SK-N-SH treated with all-trans-retinoic acid at 6 μM for 48 hours (cell line): Measurements from ENCODE around the gene COMMD2.

ENCODE experiments used
- ATAC-seq: fragments of 200-7000 bp; cut with Tn5 transposase; 3 replicates; pipeline ENCODE4 v1.9.1; 2020; ENCODE audit warnings: mild to moderate bottlenecking, moderate library complexity
- ARNTL ChIP-seq: fragments of 450-650 bp; formaldehyde crosslinking; IDR thresholded peaks from 2 replicates; pipeline ENCODE4 v1.5.0; 2020; ENCODE audit warnings: low read depth, mild to moderate bottlenecking, moderate library complexity, borderline replicate concordance
- BACH2 ChIP-seq: fragments of 250-450 bp; sonication (Bioruptor Pico); IDR thresholded peaks from 2 replicates; pipeline ENCODE4 v1.9.0; 2021; ENCODE audit warnings: mild to moderate bottlenecking, borderline replicate concordance
- CREB5 ChIP-seq: fragments of 250-450 bp; sonication (Bioruptor Pico); IDR thresholded peaks from 2 replicates; pipeline ENCODE4 v1.5.1; 2020; ENCODE audit warnings: low read depth, mild to moderate bottlenecking, moderate library complexity
- CSDC2 ChIP-seq: fragments of 250-450 bp; sonication (Bioruptor Pico); IDR thresholded peaks from 2 replicates; pipeline ENCODE4 v1.5.0; 2020; ENCODE audit warnings: mild to moderate bottlenecking, moderate library complexity
- CSRNP3 ChIP-seq: fragments of 250-450 bp; sonication (Bioruptor Pico); IDR thresholded peaks from 2 replicates; pipeline ENCODE4 v1.5.1; 2021; ENCODE audit warnings: mild to moderate bottlenecking, moderate library complexity
- ESRRG ChIP-seq: fragments of 250-450 bp; sonication (Bioruptor Pico); IDR thresholded peaks from 2 replicates; pipeline ENCODE4 v1.6.1; 2021; ENCODE audit warnings: mild to moderate bottlenecking
- GLIS3 ChIP-seq: fragments of 250-450 bp; sonication (Bioruptor Pico); IDR thresholded peaks from 2 replicates; pipeline ENCODE4 v1.5.0; 2020; ENCODE audit warnings: mild to moderate bottlenecking, moderate library complexity
- ISL1 ChIP-seq: fragments of 250-450 bp; sonication (Bioruptor Pico); IDR thresholded peaks from 2 replicates; pipeline ENCODE4 v2.1.2; 2022; ENCODE audit warnings: mild to moderate bottlenecking, moderate library complexity
- OSR1 ChIP-seq: fragments of 250-450 bp; sonication (Bioruptor Pico); IDR thresholded peaks from 2 replicates; pipeline ENCODE4 v1.8.0; 2022; ENCODE audit warnings: moderate library complexity, mild to moderate bottlenecking, inconsistent platforms
- PATZ1 ChIP-seq: fragments of 250-450 bp; sonication (Bioruptor Pico); IDR thresholded peaks from 2 replicates; pipeline ENCODE4 v1.8.0; 2020; ENCODE audit warnings: mild to moderate bottlenecking, moderate library complexity, borderline replicate concordance
- POU6F1 ChIP-seq: fragments of 250-450 bp; sonication (Bioruptor Pico); IDR thresholded peaks from 2 replicates; pipeline ENCODE4 v1.8.0; 2021; ENCODE audit warnings: low read depth, mild to moderate bottlenecking, moderate library complexity, borderline replicate concordance
- PPARA ChIP-seq: fragments of 250-450 bp; sonication (Bioruptor Pico); IDR thresholded peaks from 2 replicates; pipeline ENCODE4 v1.5.0; 2020; ENCODE audit warnings: mild to moderate bottlenecking, borderline replicate concordance
- RARB ChIP-seq: fragments of 250-450 bp; sonication (Bioruptor Pico); IDR thresholded peaks from 2 replicates; pipeline ENCODE4 v1.8.0; 2021; ENCODE audit warnings: mild to moderate bottlenecking, moderate library complexity
- SNAI2 ChIP-seq: fragments of 250-450 bp; sonication (Bioruptor Pico); IDR thresholded peaks from 2 replicates; pipeline ENCODE4 v1.5.0; 2020; ENCODE audit warnings: mild to moderate bottlenecking, moderate library complexity
- TCF4 ChIP-seq: fragments of 250-450 bp; sonication (Bioruptor Pico); IDR thresholded peaks from 2 replicates; pipeline ENCODE4 v1.8.0; 2021; ENCODE audit warnings: mild to moderate bottlenecking, moderate library complexity, borderline replicate concordance
- TOX ChIP-seq: fragments of 250-450 bp; sonication (Bioruptor Pico); IDR thresholded peaks from 2 replicates; pipeline ENCODE4 v1.8.0; 2021; ENCODE audit warnings: mild to moderate bottlenecking, moderate library complexity, borderline replicate concordance
- TSHZ2 ChIP-seq: fragments of 250-450 bp; sonication (Bioruptor Pico); IDR thresholded peaks from 2 replicates; pipeline ENCODE4 v1.5.0; 2020; ENCODE audit warnings: mild to moderate bottlenecking, moderate library complexity
- ZC3H10 ChIP-seq: fragments of 250-450 bp; sonication (Bioruptor Pico); IDR thresholded peaks from 2 replicates; pipeline ENCODE4 v1.5.1; 2021; ENCODE audit warnings: mild to moderate bottlenecking, moderate library complexity
- ZFP3 ChIP-seq: fragments of 250-450 bp; sonication (Bioruptor Pico); IDR thresholded peaks from 2 replicates; pipeline ENCODE4 v1.5.0; 2020; ENCODE audit warnings: mild to moderate bottlenecking, moderate library complexity
- ZFP30 ChIP-seq: fragments of 450-650 bp; formaldehyde crosslinking; IDR thresholded peaks from 2 replicates; pipeline ENCODE4 v1.5.0; 2022; ENCODE audit warnings: mild to moderate bottlenecking, moderate library complexity
- ZNF565 ChIP-seq: fragments of 450-650 bp; formaldehyde crosslinking; conservative IDR thresholded peaks from 2 replicates; pipeline ENCODE4 v1.5.0; 2020; ENCODE audit warnings: low read depth, mild to moderate bottlenecking, moderate library complexity
- ZNF70 ChIP-seq: fragments of 450-650 bp; formaldehyde crosslinking; IDR thresholded peaks from 2 replicates; pipeline ENCODE4 v1.5.0; 2020; ENCODE audit warnings: mild to moderate bottlenecking, moderate library complexity
- ZNF8 ChIP-seq: fragments of 450-650 bp; formaldehyde crosslinking; IDR thresholded peaks from 2 replicates; pipeline ENCODE4 v1.5.0; 2020; ENCODE audit warnings: mild to moderate bottlenecking, moderate library complexity

The COMMD2 gene

GRCh38 chr3:149705416-149705815, 46.9 kb downstream of the COMMD2 start:
- TF ChIP-seq OSR1 (CRISPR knock-in tag) = no peak
- TF ChIP-seq TCF4 (CRISPR knock-in tag) = no peak
- TF ChIP-seq BACH2 (CRISPR knock-in tag) = no peak
- no peak for TF ChIP-seq TOX (CRISPR knock-in tag)
- TF ChIP-seq ARNTL = no peak
- no peak for TF ChIP-seq POU6F1
- no peak for TF ChIP-seq ZNF565
- no peak for TF ChIP-seq PPARA (CRISPR knock-in tag)
- no peak for TF ChIP-seq CSRNP3 (CRISPR knock-in tag)
- TF ChIP-seq ZFP30 (CRISPR knock-in tag) = no peak
- TF ChIP-seq CREB5 (CRISPR knock-in tag) = no peak
- no peak for TF ChIP-seq ZNF70 (CRISPR knock-in tag)
- no peak for TF ChIP-seq ZFP3 (CRISPR knock-in tag)
- no peak for TF ChIP-seq TSHZ2 (CRISPR knock-in tag)
- TF ChIP-seq ISL1 = no peak
- TF ChIP-seq, all 23 proteins: peak for 0
- no peak for ATAC-seq

GRCh38 chr3:149703466-149703865, 48.8 kb downstream of the COMMD2 start:
- no peak for TF ChIP-seq ESRRG (CRISPR knock-in tag)
- no peak for TF ChIP-seq TCF4 (CRISPR knock-in tag)
- no peak for TF ChIP-seq OSR1 (CRISPR knock-in tag)
- no peak for TF ChIP-seq CREB5 (CRISPR knock-in tag)
- no peak for TF ChIP-seq BACH2 (CRISPR knock-in tag)
- TF ChIP-seq GLIS3 (CRISPR knock-in tag) = no peak
- no peak for TF ChIP-seq TSHZ2 (CRISPR knock-in tag)
- no peak for TF ChIP-seq ZC3H10 (CRISPR knock-in tag)
- TF ChIP-seq RARB (CRISPR knock-in tag) = no peak
- TF ChIP-seq CSDC2 = no peak
- TF ChIP-seq ZNF8 (CRISPR knock-in tag) = no peak
- TF ChIP-seq SNAI2 (CRISPR knock-in tag) = no peak
- TF ChIP-seq TOX (CRISPR knock-in tag) = no peak
- TF ChIP-seq ZNF70 (CRISPR knock-in tag) = no peak
- no peak for TF ChIP-seq ZNF565
- TF ChIP-seq ARNTL = no peak
- no peak for TF ChIP-seq CSRNP3 (CRISPR knock-in tag)
- no peak for TF ChIP-seq ISL1
- TF ChIP-seq PATZ1 = no peak
- no peak for ATAC-seq
